NCI-H1417 (cell line): ENCODE data around the gene RFXAP.

Experiments
- DNase-seq, 3 experiments: peaks; one replicate each; lab custom pipeline; 2025; lab: John Stamatoyannopoulos, UW

Gene RFXAP

GRCh38 chr13:36817996-36818803 lies 822 bp upstream of the RFXAP start:
- DNase-seq = no peak

GRCh38 chr13:36819739-36820090 lies 693 bp downstream of the RFXAP start:
- DNase-seq = peak in 1 of 3 experiments; percentile 24

GRCh38 chr13:36820222-36820621 lies 1.2 kb downstream of the RFXAP start:
- DNase-seq = peak in 1 of 3 experiments; percentile 46

GRCh38 chr13:36822785-36823184 lies 3.8 kb downstream of the RFXAP start:
- DNase-seq = no peak

- DNase-seq = peak in 1 of 3 experiments; percentile 27
Measured at GRCh38 chr13:36829753-36830152, 10.7 kb downstream of the RFXAP start.

- no peak for DNase-seq
Measured at GRCh38 chr13:36831291-36831690, 12.3 kb downstream of the RFXAP start.

- DNase-seq = no peak
Measured at GRCh38 chr13:36834299-36834698, 15.3 kb downstream of the RFXAP start.

GRCh38 chr13:36837354-36838092 lies 18.5 kb downstream of the RFXAP start:
- DNase-seq = no peak

- DNase-seq = no peak
Measured at GRCh38 chr13:36839281-36839680, 20.3 kb downstream of the RFXAP start.

GRCh38 chr13:36839981-36840380 lies 21.0 kb downstream of the RFXAP start:
- peak in 1 of 3 experiments; percentile 9 for DNase-seq

GRCh38 chr13:36840718-36841250 lies 21.8 kb downstream of the RFXAP start:
- DNase-seq = no peak

- peak in 1 of 3 experiments; percentile 21 for DNase-seq
Measured at GRCh38 chr13:36841391-36841790, 22.4 kb downstream of the RFXAP start.

- peak in 1 of 3 experiments; percentile 38 for DNase-seq
Measured at GRCh38 chr13:36847606-36848005, 28.6 kb downstream of the RFXAP start.

GRCh38 chr13:36848199-36848982 lies 29.4 kb downstream of the RFXAP start:
- DNase-seq = peak in 2 of 3 experiments; percentile 13 to 78

GRCh38 chr13:36850790-36851438 lies 31.9 kb downstream of the RFXAP start:
- DNase-seq = peak; percentile 12 to 34 (median 18)

- no peak for DNase-seq
Measured at GRCh38 chr13:36857253-36857652, 38.2 kb downstream of the RFXAP start.

- DNase-seq = peak; percentile 43 to 81 (median 78)
Measured at GRCh38 chr13:36858290-36858689, 39.3 kb downstream of the RFXAP start.

- no peak for DNase-seq
Measured at GRCh38 chr13:36859259-36859658, 40.2 kb downstream of the RFXAP start.

GRCh38 chr13:36862002-36862685 lies 43.1 kb downstream of the RFXAP start:
- no peak for DNase-seq

- DNase-seq = no peak
Measured at GRCh38 chr13:36862722-36863121, 43.7 kb downstream of the RFXAP start.

GRCh38 chr13:36865265-36865664 lies 46.2 kb downstream of the RFXAP start:
- DNase-seq = no peak
